ENCODE measurements around the gene ABCA2. TPM values are rescaled to one million over a fixed set of nuclear protein-coding genes. Genes with fewer than 3 reads are reported as not detected.

The ABCA2 gene
- total RNA-seq, 4 donors from 2014 or later, result 51.1 to 204 (median 96.5) TPM

DNA sequence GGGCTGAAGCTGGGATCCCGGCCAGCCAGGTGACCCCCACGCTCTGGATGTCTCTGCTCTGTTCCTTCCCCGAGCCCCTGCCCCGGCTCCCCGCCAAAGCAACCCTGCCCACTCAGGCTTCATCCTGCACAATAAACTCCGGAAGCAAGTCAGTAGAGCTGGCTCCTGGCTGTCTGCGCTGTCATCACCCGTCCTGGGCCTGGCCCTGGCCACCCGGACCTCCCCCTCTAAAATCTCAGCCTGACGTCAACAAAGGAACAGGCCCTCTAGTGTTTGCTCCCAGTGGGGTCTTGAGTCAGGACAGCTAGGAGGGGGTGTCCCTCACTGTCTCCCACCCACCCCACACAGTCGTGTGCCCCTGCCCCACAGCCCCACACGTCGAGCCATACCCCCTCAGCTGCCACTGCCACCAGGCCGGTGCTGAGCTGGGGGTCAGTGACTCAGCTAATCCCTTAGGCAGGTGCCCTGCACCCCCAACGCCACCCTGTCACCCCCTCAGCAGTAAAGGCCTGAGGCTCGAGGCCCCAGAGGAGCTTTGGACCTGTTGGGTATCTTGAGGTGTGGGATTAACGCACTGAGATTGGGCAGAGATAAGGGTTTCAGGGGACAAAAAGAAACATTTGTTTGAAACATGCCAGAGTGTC lies 46.3 kb downstream of the ABCA2 start:
- intact Hi-C loops (cut with DNase I; ENCODE audit: low total_unique reads), result no loop called here
- H3K27ac ChIP-seq, result no peak overlapping the region
- no peak overlapping the region for H3K4me3 ChIP-seq
- DNase-seq, result no peak
- peaks cover 0 to 13% (median 8%) of the 10 kb centered on the region in 4 donors for H3K4me1 ChIP-seq
- H3K36me3 ChIP-seq, result no peaks in the 10 kb centered on the region
- 55 to 80% methylated on average over 1 to 14 of the region's 17 CpGs for WGBS, 2 donors (ENCODE audit: low coverage in 1 of 2)
- TF ChIP-seq POLR2A (IDR thresholded peaks at IDR 0.05) (no peak), EP300 (IDR thresholded peaks at IDR 0.05; ENCODE audit: low read depth) (no peak), POLR2AphosphoS5 (IDR thresholded peaks at IDR 0.05) (no peak)
- TF ChIP-seq, protein P1, sequence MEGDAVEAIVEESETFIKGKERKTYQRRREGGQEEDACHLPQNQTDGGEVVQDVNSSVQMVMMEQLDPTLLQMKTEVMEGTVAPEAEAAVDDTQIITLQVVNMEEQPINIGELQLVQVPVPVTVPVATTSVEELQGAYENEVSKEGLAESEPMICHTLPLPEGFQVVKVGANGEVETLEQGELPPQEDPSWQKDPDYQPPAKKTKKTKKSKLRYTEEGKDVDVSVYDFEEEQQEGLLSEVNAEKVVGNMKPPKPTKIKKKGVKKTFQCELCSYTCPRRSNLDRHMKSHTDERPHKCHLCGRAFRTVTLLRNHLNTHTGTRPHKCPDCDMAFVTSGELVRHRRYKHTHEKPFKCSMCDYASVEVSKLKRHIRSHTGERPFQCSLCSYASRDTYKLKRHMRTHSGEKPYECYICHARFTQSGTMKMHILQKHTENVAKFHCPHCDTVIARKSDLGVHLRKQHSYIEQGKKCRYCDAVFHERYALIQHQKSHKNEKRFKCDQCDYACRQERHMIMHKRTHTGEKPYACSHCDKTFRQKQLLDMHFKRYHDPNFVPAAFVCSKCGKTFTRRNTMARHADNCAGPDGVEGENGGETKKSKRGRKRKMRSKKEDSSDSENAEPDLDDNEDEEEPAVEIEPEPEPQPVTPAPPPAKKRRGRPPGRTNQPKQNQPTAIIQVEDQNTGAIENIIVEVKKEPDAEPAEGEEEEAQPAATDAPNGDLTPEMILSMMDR (IDR thresholded peaks at IDR 0.05), result no peak
- in situ Hi-C loops (cut with MboI; ENCODE audit: low pct_ligation_motif_present in 1 of 4, low pct_unique_long_range_greater_than_20kb in 1 of 4, low sequenced_read_pairs in 3 of 4), result no loop called here
- H3K27me3 ChIP-seq, result peaks cover 43% of the 10 kb centered on the region
- no peaks in the 10 kb centered on the region for H3K9me3 ChIP-seq

DNA sequence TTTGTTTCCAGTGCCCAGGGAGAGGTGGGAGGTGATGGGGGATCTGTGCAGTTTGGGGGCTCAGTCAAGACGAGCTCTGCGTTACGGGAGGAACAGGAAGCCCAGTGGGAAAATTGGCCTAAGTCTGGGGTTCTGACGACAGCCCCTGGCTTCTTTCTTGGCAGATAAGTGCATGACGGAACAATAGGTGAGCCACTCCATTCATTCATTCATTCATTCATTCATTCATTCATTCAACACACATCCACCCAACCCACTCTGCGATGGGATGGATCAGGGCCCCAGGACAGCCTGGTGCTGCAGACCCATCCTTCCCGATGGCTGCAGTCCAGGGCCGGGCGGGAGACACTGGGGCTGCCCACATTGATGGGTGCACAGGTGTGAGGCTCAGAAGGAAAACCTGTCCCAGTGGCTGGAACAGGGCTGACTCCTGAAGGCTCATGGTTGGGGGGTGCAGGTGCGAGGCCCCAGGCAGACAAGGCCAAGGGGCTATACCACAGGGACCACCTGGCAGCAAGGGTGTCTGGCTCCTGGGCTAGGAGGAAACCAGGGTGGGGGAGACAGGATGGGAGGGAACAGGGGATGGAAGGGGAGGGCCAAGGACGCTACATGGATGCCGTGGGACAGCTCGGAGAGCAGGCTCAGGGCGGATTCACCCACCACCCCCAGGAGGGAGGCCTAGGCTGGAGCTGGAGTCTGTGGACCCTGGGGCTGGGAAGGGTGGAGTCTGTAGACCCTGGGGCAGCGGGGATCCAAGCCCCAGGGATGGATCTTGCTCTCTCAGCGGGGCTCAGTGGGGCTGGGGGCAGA lies 47.2 kb downstream of the ABCA2 start:
- Histone ChIP-seq H3K4me3 (no peak overlapping the region), H3K27me3 (peaks cover 34% of the 10 kb centered on the region), H3K4me1 (peaks cover 0 to 13% (median 8%) of the 10 kb centered on the region in 4 donors), H3K36me3 (no peaks in the 10 kb centered on the region), H3K9me3 (no peaks in the 10 kb centered on the region), H3K27ac (no peak overlapping the region)
- no peak for TF ChIP-seq POLR2AphosphoS5 (IDR thresholded peaks at IDR 0.05)
- TF ChIP-seq, protein P1 (IDR thresholded peaks at IDR 0.05), result no peak
- TF ChIP-seq EP300 (IDR thresholded peaks at IDR 0.05; ENCODE audit: low read depth), result no peak
- TF ChIP-seq POLR2A (IDR thresholded peaks at IDR 0.05), result no peak
- in situ Hi-C loops (cut with MboI; ENCODE audit: low pct_ligation_motif_present in 1 of 4, low pct_unique_long_range_greater_than_20kb in 1 of 4, low sequenced_read_pairs in 3 of 4), result no loop called here
- no peak for DNase-seq
- 87% methylated on average over 9 to 14 of the region's 16 CpGs for WGBS, 2 donors (ENCODE audit: low coverage in 1 of 2)
- intact Hi-C loops (cut with DNase I; ENCODE audit: low total_unique reads), result no loop called here

GRCh38 chr9:136979769-136980587 lies 48.1 kb downstream of the ABCA2 start:
- no peak for DNase-seq
- in situ Hi-C loops (cut with MboI; ENCODE audit: low pct_ligation_motif_present in 1 of 4, low pct_unique_long_range_greater_than_20kb in 1 of 4, low sequenced_read_pairs in 3 of 4) (no loop called here), intact Hi-C loops (cut with DNase I; ENCODE audit: low total_unique reads) (no loop called here)
- no peaks in the 10 kb centered on the region for H3K36me3 ChIP-seq
- no peak overlapping the region for H3K27ac ChIP-seq
- no peaks in the 10 kb centered on the region for H3K9me3 ChIP-seq
- H3K4me1 ChIP-seq, result peaks cover 0 to 17% (median 8%) of the 10 kb centered on the region in 4 donors
- TF ChIP-seq POLR2A (IDR thresholded peaks at IDR 0.05) (no peak), POLR2AphosphoS5 (IDR thresholded peaks at IDR 0.05) (no peak), EP300 (IDR thresholded peaks at IDR 0.05; ENCODE audit: low read depth) (no peak)
- TF ChIP-seq, protein P1 (IDR thresholded peaks at IDR 0.05), result no peak
- H3K27me3 ChIP-seq, result peaks cover 25% of the 10 kb centered on the region
- WGBS, 2 donors (ENCODE audit: low coverage in 1 of 2), result 71 to 79% methylated on average over 4 to 26 of the region's 26 CpGs
- H3K4me3 ChIP-seq, result no peak overlapping the region

Data from transverse colon (tissue), 4 donors.